Measurements from ENCODE around the gene SFT2D3.

DNA sequence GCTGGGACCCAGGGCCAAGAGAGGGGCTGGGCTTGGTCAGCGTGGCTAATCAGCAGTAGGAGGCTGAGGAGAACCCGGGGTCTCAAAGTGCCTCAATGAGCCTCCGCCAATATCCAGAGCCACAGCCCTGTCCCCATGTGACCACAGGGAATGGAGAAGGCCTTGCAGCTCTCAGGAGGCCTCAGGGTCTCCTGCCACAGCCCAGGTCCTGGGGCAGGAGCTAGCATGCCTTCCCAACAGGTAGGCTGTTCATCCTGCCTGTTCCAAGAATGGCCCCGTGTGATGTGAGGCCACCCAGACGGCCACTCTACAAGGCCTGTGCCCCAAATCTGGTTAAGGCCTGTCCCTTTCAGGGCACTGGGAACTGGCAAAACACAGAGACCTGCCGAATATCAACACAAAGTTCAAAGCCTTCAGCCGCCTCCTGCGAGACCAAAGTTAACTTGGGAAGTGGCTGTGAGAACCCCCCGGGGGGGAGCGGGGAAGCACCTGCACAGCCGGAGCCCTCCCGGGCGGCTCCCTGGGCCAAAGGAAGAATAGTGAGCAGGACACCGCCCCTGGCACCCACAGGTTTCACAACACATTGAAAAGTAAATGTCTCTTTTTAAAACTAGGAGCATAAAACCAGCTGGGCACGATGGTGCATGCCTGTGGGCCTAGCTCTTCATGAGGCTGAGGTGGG lies 21.5 kb upstream of the SFT2D3 start:
- TF ChIP-seq, protein P1, sequence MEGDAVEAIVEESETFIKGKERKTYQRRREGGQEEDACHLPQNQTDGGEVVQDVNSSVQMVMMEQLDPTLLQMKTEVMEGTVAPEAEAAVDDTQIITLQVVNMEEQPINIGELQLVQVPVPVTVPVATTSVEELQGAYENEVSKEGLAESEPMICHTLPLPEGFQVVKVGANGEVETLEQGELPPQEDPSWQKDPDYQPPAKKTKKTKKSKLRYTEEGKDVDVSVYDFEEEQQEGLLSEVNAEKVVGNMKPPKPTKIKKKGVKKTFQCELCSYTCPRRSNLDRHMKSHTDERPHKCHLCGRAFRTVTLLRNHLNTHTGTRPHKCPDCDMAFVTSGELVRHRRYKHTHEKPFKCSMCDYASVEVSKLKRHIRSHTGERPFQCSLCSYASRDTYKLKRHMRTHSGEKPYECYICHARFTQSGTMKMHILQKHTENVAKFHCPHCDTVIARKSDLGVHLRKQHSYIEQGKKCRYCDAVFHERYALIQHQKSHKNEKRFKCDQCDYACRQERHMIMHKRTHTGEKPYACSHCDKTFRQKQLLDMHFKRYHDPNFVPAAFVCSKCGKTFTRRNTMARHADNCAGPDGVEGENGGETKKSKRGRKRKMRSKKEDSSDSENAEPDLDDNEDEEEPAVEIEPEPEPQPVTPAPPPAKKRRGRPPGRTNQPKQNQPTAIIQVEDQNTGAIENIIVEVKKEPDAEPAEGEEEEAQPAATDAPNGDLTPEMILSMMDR (IDR thresholded peaks at IDR 0.05; ENCODE audit: low read depth, low read length, poor library complexity, severe bottlenecking), result no peak
- no peak for TF ChIP-seq EZH2phosphoT487 (IDR thresholded peaks at IDR 0.05; ENCODE audit: borderline replicate concordance, low read length)
